NCI-H748 (cell line): ENCODE data around the gene CTNNA1.
"Not testable (repeated sequence)": the region's sequence is repeated elsewhere in the genome, so short reads cannot be mapped to it uniquely, and the experiment has no call there.

Source experiments
- DNase-seq: peaks from one replicate; lab custom pipeline; 2025; ENCODE audit not compliant: unreplicated experiment; lab: John Stamatoyannopoulos, UW

Gene CTNNA1

GRCh38 chr5:138810861-138811260, 57.6 kb downstream of the CTNNA1 start:
- DNase-seq, result not testable (repeated sequence)

GRCh38 chr5:138815529-138815928, 62.3 kb downstream of the CTNNA1 start:
- no peak for DNase-seq

- no peak for DNase-seq
These were observed 64.0 kb downstream of the CTNNA1 start for GRCh38 chr5:138817241-138817640.

- no peak for DNase-seq
These were observed 65.9 kb downstream of the CTNNA1 start for GRCh38 chr5:138819081-138819480.

GRCh38 chr5:138820695-138821094, 67.5 kb downstream of the CTNNA1 start:
- no peak for DNase-seq

GRCh38 chr5:138824516-138824915, 71.3 kb downstream of the CTNNA1 start:
- DNase-seq, result no peak

- peak; percentile 18 for DNase-seq
These were observed 72.0 kb downstream of the CTNNA1 start for GRCh38 chr5:138824924-138825863.

GRCh38 chr5:138828556-138828955, 75.3 kb downstream of the CTNNA1 start:
- DNase-seq, result no peak

- no peak for DNase-seq
These were observed 76.1 kb downstream of the CTNNA1 start for GRCh38 chr5:138829341-138829740.

GRCh38 chr5:138831703-138832102, 78.5 kb downstream of the CTNNA1 start:
- DNase-seq, result no peak

- DNase-seq, result no peak
These were observed 79.0 kb downstream of the CTNNA1 start for GRCh38 chr5:138832218-138832617.

- no peak for DNase-seq
These were observed 79.9 kb downstream of the CTNNA1 start for GRCh38 chr5:138833080-138833479.

GRCh38 chr5:138833726-138834480, 80.7 kb downstream of the CTNNA1 start:
- DNase-seq, result no peak

GRCh38 chr5:138834853-138835252, 81.6 kb downstream of the CTNNA1 start:
- not testable (repeated sequence) for DNase-seq

- DNase-seq, result no peak
These were observed 83.9 kb downstream of the CTNNA1 start for GRCh38 chr5:138837160-138837559.

GRCh38 chr5:138840103-138840502, 86.9 kb downstream of the CTNNA1 start:
- DNase-seq, result no peak

- no peak for DNase-seq
These were observed 88.3 kb downstream of the CTNNA1 start for GRCh38 chr5:138841531-138841930.

- DNase-seq, result no peak
These were observed 90.3 kb downstream of the CTNNA1 start for GRCh38 chr5:138843316-138844124.

- no peak for DNase-seq
These were observed 90.9 kb downstream of the CTNNA1 start for GRCh38 chr5:138844125-138844461.

GRCh38 chr5:138844812-138845513, 91.7 kb downstream of the CTNNA1 start:
- DNase-seq, result no peak

- no peak for DNase-seq
These were observed 96.2 kb downstream of the CTNNA1 start for GRCh38 chr5:138849439-138849838.
